A549 (cell line): ENCODE measurements around the gene CEMIP2.

Source experiments
- BHLHE40 ChIP-seq: IDR thresholded peaks from 2 replicates; pipeline ENCODE4 v1.6.1; 2012; ENCODE audit warnings: low read depth, low read length, inconsistent platforms
- ELK1 ChIP-seq: fragments of 150-350 bp; IDR thresholded peaks from 2 replicates; pipeline ENCODE4 v1.6.1; 2014; ENCODE audit warnings: low read depth, mild to moderate bottlenecking, low read length
- MYC ChIP-seq: IDR thresholded peaks from 2 replicates; pipeline ENCODE4 v1.6.1; 2012; ENCODE audit warnings: mild to moderate bottlenecking, inconsistent platforms, low read length, improper control_type of control experiment, borderline replicate concordance
- PHF8 ChIP-seq: fragments of 200-600 bp; sonication (generic); IDR thresholded peaks from 2 replicates; pipeline ENCODE4 v1.6.1; 2016; ENCODE audit warnings: low read depth, mild to moderate bottlenecking, antibody characterized with exemption, moderate library complexity, borderline replicate concordance
- POLR2A ChIP-seq: IDR thresholded peaks from 2 replicates; pipeline ENCODE4 v1.6.1; 2012; ENCODE audit warnings: mild to moderate bottlenecking, low read length
- RAD21 ChIP-seq, 2 experiments: fragments of >200 bp in 1 of 2; sonication (Bioruptor Twin) in 1 of 2; formaldehyde crosslinking in 1 of 2; IDR thresholded peaks in 1 of 2; conservative IDR thresholded peaks in 1 of 2; 2 replicates in 1 of 2; 3 replicates in 1 of 2; pipeline ENCODE4 v1.6.1; 2012 to 2018; ENCODE audit warnings: inconsistent platforms in 1 of 2
- RFX5 ChIP-seq: fragments of 450-650 bp; IDR thresholded peaks from 2 replicates; pipeline ENCODE4 v1.7.1; 2014; ENCODE audit warnings: antibody characterized with exemption, mild to moderate bottlenecking, moderate library complexity
- SMC3 ChIP-seq: fragments of >200 bp; sonication (Bioruptor Twin); formaldehyde crosslinking; IDR thresholded peaks from 3 replicates; pipeline ENCODE4 v1.6.1; 2018; ENCODE audit warnings: inconsistent platforms
- TP53 ChIP-seq: fragments of 250-450 bp; sonication (Bioruptor Pico); IDR thresholded peaks from 2 replicates; pipeline ENCODE4 v1.5.0; 2021; ENCODE audit warnings: mild to moderate bottlenecking, moderate library complexity
- TF ChIP-seq, protein P1 (sequence below): fragments of >200 bp; sonication (Bioruptor Twin); formaldehyde crosslinking; IDR thresholded peaks from 3 replicates; pipeline ENCODE4 v1.5.1; 2016

DNA sequence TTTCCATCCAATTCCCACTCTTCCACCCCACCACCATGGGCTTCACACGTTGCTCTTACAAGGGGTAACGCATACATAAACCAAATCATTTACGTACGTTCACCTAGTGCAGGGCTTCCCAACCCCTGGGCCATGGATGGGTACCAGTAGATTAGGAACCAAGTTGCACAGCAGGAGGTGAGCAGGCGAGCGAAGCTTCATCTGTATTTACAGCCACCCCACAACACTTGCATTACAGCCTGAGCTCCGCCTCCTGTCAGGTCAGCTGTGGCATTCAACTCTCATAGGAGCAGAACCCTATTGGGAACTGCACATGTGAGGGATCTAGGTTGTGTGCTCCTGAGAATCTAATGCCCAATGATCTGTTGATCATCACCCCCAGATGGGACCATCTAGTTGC is 82.3 kb downstream of the CEMIP2 start:
- TF ChIP-seq SMC3 (no peak), POLR2A (no peak), MYC (no peak), TP53 (CRISPR knock-in tag) (no peak), RAD21 (conservative IDR thresholded peaks at IDR 0.05 in 1 of 2, IDR thresholded peaks at IDR 0.05 in 1 of 2) (no peak), ELK1 (no peak), RFX5 (no peak), PHF8 (no peak), BHLHE40 (no peak)
- TF ChIP-seq, protein P1, sequence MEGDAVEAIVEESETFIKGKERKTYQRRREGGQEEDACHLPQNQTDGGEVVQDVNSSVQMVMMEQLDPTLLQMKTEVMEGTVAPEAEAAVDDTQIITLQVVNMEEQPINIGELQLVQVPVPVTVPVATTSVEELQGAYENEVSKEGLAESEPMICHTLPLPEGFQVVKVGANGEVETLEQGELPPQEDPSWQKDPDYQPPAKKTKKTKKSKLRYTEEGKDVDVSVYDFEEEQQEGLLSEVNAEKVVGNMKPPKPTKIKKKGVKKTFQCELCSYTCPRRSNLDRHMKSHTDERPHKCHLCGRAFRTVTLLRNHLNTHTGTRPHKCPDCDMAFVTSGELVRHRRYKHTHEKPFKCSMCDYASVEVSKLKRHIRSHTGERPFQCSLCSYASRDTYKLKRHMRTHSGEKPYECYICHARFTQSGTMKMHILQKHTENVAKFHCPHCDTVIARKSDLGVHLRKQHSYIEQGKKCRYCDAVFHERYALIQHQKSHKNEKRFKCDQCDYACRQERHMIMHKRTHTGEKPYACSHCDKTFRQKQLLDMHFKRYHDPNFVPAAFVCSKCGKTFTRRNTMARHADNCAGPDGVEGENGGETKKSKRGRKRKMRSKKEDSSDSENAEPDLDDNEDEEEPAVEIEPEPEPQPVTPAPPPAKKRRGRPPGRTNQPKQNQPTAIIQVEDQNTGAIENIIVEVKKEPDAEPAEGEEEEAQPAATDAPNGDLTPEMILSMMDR, result no peak
